ENCODE data around the gene BCCIP. TPM values are rescaled to one million over a fixed set of nuclear protein-coding genes. Genes with fewer than 3 reads are reported as not detected.

The BCCIP gene
- total RNA-seq, 1 donor from 2014 or later = 122 TPM

DNA sequence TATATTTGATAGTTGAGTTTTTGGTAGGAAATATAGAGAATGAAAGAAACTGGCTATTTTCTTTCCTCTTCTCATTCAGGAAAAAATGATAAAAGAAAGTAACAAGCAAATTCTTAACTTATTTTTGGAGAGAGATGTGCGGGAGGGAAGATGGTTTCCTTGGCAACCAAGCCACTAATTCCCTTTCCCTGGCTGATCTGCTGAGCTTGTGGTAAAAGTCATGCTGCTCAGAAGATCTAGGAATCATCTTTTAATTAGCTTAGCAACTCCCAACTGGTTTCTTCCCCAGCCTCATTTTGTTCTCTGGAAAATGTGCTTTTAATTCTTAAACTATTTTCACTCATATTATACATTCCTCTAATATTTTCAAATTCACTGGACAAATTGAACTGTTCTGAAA, 12.1 kb upstream of the BCCIP start:
- Histone ChIP-seq H3F3A (ENCODE audit: low read depth) (no peaks in the 10 kb centered on the region), H3K9ac (no peak overlapping the region), H2AFZ (replicated peaks) (no peak overlapping the region), H3K27me3 (no peaks in the 10 kb centered on the region), H3K4me2 (no peak overlapping the region), H3K27ac (no peak overlapping the region), H3K79me2 (ENCODE audit: low read depth) (no peaks in the 10 kb centered on the region), H3K4me1 (no peaks in the 10 kb centered on the region), H4K20me1 (ENCODE audit: low read depth) (no peaks in the 10 kb centered on the region), H3K9me3 (ENCODE audit: low read depth) (no peaks in the 10 kb centered on the region), H3K4me3 (no peak overlapping the region), H3K36me3 (no peaks in the 10 kb centered on the region)
- TF ChIP-seq EZH2 (IDR thresholded peaks at IDR 0.05) = no peak
- TF ChIP-seq, protein P1, sequence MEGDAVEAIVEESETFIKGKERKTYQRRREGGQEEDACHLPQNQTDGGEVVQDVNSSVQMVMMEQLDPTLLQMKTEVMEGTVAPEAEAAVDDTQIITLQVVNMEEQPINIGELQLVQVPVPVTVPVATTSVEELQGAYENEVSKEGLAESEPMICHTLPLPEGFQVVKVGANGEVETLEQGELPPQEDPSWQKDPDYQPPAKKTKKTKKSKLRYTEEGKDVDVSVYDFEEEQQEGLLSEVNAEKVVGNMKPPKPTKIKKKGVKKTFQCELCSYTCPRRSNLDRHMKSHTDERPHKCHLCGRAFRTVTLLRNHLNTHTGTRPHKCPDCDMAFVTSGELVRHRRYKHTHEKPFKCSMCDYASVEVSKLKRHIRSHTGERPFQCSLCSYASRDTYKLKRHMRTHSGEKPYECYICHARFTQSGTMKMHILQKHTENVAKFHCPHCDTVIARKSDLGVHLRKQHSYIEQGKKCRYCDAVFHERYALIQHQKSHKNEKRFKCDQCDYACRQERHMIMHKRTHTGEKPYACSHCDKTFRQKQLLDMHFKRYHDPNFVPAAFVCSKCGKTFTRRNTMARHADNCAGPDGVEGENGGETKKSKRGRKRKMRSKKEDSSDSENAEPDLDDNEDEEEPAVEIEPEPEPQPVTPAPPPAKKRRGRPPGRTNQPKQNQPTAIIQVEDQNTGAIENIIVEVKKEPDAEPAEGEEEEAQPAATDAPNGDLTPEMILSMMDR (IDR thresholded peaks at IDR 0.05) = no peak
- TF ChIP-seq EZH2phosphoT487 (IDR thresholded peaks at IDR 0.05) = no peak
- no peak for DNase-seq (ENCODE audit: low spot score)
- Mint-ChIP-seq H3K9me3 (no peaks in the 10 kb centered on the region), H3K4me1 (peaks cover 11% of the 10 kb centered on the region), H3K4me3 (no peak overlapping the region), H3K27me3 (ENCODE audit: insufficient read depth, low read depth) (no peaks in the 10 kb centered on the region), H3K27ac (no peak overlapping the region), H3K36me3 (peaks cover 12% of the 10 kb centered on the region)

DNA sequence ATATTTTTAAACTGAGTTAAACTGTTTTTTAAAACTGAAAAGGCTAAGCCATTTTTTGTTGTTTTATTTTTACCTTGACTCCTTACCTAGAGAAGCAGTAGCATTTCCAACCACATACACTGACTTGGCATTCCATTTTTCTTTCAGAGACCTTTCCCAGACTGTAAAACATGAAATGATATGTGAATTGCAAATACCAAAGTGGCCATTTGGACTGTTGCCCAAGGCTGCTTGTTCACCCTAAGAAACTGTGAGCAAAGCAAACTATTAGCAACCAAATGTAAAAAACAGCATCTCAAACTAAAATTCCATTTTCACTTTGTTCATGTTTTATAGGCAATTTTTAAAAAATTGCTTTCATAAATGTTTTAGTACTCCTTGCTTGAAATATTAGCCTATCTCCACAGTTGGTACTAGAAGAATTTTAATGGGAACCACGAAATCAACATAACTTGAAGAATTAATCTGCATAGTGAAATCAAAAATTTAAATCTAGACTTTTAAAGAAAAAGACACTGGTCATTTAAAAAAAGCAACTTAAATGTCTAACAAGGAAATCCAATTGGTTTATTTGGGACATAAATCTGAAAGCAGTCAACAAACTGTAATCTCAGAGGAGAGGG, 11.1 kb upstream of the BCCIP start:
- Histone ChIP-seq H3K4me2 (no peak overlapping the region), H4K20me1 (ENCODE audit: low read depth) (no peaks in the 10 kb centered on the region), H3K4me1 (no peaks in the 10 kb centered on the region), H3K36me3 (no peaks in the 10 kb centered on the region), H3K27me3 (no peaks in the 10 kb centered on the region), H3K79me2 (ENCODE audit: low read depth) (no peaks in the 10 kb centered on the region), H3K9me3 (ENCODE audit: low read depth) (no peaks in the 10 kb centered on the region), H3F3A (ENCODE audit: low read depth) (no peaks in the 10 kb centered on the region), H3K4me3 (no peak overlapping the region), H3K27ac (no peak overlapping the region), H2AFZ (replicated peaks) (no peak overlapping the region), H3K9ac (no peak overlapping the region)
- Mint-ChIP-seq H3K27ac (no peak overlapping the region), H3K9me3 (no peaks in the 10 kb centered on the region), H3K27me3 (ENCODE audit: insufficient read depth, low read depth) (no peaks in the 10 kb centered on the region), H3K4me3 (no peak overlapping the region), H3K4me1 (peaks cover 11% of the 10 kb centered on the region), H3K36me3 (peaks cover 12% of the 10 kb centered on the region)
- no peak for DNase-seq (ENCODE audit: low spot score)
- TF ChIP-seq, protein P1 (IDR thresholded peaks at IDR 0.05) = no peak
- no peak for TF ChIP-seq EZH2 (IDR thresholded peaks at IDR 0.05)
- no peak for TF ChIP-seq EZH2phosphoT487 (IDR thresholded peaks at IDR 0.05)

DNA sequence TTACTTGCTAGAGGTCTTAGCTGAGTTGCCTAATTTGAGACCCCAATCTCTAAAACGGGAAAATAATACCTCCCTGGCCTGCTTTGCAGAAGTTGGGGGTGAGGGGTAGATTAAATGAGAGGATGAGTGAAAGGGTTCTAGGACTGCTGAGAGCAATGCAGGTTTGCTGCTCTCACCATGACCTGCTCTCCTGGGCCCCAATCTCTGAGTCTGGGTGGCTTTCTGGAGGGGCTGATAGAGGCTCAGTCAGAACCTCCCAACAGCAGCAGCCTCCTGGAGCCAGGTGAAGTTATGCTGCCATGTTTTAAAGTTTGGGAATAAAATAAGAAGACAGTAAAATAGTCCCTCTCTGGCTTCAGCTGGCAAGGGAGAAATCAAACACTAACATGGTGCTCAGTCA, 7.6 kb upstream of the BCCIP start:
- H3K4me1 Mint-ChIP-seq = peaks cover 10% of the 10 kb centered on the region
- H3K27ac ChIP-seq = no peak overlapping the region
- H3K27ac Mint-ChIP-seq = no peak overlapping the region
- H3K4me3 ChIP-seq = no peak overlapping the region
- no peak overlapping the region for H2AFZ ChIP-seq (replicated peaks)
- H3K27me3 Mint-ChIP-seq (ENCODE audit: insufficient read depth, low read depth) = no peaks in the 10 kb centered on the region
- H3K27me3 ChIP-seq = no peaks in the 10 kb centered on the region
- H3K4me3 Mint-ChIP-seq = no peak overlapping the region
- no peaks in the 10 kb centered on the region for H3K4me1 ChIP-seq
- DNase-seq (ENCODE audit: low spot score) = no peak
- no peaks in the 10 kb centered on the region for H3K36me3 ChIP-seq
- H3F3A ChIP-seq (ENCODE audit: low read depth) = no peaks in the 10 kb centered on the region
- H3K79me2 ChIP-seq (ENCODE audit: low read depth) = peaks cover under 1% of the 10 kb centered on the region
- no peak overlapping the region for H3K4me2 ChIP-seq
- H3K9me3 ChIP-seq (ENCODE audit: low read depth) = no peaks in the 10 kb centered on the region
- H4K20me1 ChIP-seq (ENCODE audit: low read depth) = no peaks in the 10 kb centered on the region
- no peak overlapping the region for H3K9ac ChIP-seq
- H3K9me3 Mint-ChIP-seq = no peaks in the 10 kb centered on the region
- H3K36me3 Mint-ChIP-seq = peaks cover 6% of the 10 kb centered on the region
- no peak for TF ChIP-seq EZH2 (IDR thresholded peaks at IDR 0.05)
- TF ChIP-seq, protein P1 (IDR thresholded peaks at IDR 0.05) = no peak
- no peak for TF ChIP-seq EZH2phosphoT487 (IDR thresholded peaks at IDR 0.05)
